Stimulated activated CD8-positive, alpha-beta memory T cell treated with anti-CD3 and anti-CD28 coated beads, Interleukin-4, amount 100 ng/mL, for 24 hours (primary cell): Measurements from ENCODE around the gene NFATC1.

ENCODE experiments used
- DNase-seq: peaks from one replicate; pipeline ENCODE4 v3.0.0-alpha.2; 2020; ENCODE audit warnings: low read depth

NFATC1 gene

DNA sequence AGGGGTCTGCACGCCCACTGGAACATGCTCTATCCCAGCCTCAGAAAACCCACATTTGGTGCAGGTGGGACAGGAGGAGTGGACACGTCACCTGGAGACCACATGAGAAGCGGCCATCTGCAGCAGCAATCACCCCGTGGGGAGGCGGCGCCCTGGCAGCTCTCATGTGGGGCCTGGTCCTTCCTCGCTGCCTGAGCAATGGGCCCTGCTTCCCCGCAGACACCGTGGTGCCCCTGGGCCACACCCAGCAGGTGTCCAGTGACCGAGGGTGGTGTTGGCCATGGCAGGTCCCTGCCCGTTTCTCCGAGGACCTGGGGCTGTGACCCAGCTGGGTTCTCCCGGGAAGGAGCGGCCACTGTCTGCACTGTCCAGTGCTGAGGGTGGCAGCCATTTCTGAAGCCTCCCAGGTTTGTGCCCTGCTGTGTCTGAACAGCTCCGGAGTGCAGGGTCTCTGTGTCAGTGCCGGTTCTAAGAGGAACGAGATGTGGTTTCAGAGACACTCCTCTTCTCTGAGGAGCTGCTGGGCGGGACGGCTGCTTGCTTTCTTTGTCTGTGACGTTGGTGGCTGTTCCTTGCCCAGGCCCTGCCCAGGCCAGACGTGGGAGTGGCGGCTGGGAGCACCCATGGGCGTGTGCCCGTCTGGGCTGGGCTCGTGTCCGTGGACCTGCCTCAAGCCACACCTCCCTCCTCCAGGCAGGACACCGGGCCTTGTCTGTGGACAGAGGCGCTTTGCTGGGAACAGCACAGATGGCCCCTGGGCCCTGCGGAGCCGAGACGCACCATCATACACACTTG lies 44.8 kb downstream of the NFATC1 start:
- DNase-seq = no peak

DNA sequence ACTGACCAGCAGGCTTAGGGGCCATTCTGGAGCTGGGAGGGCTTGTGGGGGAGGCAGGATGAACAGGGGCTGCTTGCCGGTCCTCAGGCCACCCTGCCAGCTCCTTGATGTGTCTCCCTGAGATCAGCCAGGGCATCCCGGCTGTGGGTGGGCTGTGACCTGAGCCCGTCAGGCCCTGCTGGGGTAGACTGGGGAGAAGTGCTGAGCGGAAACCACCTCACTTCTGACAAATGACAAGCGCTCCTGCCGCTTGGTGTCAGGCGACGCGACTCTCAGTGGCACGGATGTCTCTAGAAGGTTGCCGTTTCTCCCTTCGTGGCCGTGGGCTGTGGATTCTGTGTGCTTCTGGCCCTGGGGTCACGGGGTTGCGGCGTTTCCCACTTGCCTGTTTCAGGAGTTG lies 45.7 kb downstream of the NFATC1 start:
- DNase-seq = no peak

GRCh38 chr18:79442508-79443221 lies 46.9 kb downstream of the NFATC1 start:
- DNase-seq = no peak

- no peak for DNase-seq
Observed at GRCh38 chr18:79445221-79445620, 49.5 kb downstream of the NFATC1 start.

- DNase-seq = no peak
Observed at GRCh38 chr18:79445696-79446561, 50.2 kb downstream of the NFATC1 start.

DNA sequence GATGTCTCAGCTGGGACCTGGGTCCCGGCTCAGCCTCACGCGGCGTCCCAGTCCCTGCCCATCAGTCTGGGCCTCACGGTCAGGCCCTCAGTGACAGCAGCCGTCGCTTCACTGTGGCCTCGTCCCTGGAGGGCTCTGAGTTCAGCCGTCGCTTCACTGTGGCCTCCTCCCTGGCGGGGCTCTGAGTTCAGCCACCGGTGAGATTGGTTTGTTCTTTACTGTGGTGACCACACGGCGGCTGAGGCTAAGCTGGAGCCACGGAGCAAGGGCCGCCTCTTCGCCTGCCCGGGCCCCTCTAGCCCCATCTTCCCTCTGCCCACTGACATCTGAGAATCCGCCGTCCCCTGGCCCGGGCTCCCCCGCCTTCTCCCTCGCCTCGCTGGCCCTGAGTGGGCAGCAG lies 51.2 kb downstream of the NFATC1 start:
- DNase-seq = no peak

- no peak for DNase-seq
Observed at GRCh38 chr18:79447703-79448367, 52.1 kb downstream of the NFATC1 start.

- DNase-seq = no peak
Observed at GRCh38 chr18:79448621-79449020, 52.9 kb downstream of the NFATC1 start.

- no peak for DNase-seq
Observed at GRCh38 chr18:79449551-79450288, 54.0 kb downstream of the NFATC1 start.

- DNase-seq = no peak
Observed at GRCh38 chr18:79450289-79451080, 54.8 kb downstream of the NFATC1 start.

DNA sequence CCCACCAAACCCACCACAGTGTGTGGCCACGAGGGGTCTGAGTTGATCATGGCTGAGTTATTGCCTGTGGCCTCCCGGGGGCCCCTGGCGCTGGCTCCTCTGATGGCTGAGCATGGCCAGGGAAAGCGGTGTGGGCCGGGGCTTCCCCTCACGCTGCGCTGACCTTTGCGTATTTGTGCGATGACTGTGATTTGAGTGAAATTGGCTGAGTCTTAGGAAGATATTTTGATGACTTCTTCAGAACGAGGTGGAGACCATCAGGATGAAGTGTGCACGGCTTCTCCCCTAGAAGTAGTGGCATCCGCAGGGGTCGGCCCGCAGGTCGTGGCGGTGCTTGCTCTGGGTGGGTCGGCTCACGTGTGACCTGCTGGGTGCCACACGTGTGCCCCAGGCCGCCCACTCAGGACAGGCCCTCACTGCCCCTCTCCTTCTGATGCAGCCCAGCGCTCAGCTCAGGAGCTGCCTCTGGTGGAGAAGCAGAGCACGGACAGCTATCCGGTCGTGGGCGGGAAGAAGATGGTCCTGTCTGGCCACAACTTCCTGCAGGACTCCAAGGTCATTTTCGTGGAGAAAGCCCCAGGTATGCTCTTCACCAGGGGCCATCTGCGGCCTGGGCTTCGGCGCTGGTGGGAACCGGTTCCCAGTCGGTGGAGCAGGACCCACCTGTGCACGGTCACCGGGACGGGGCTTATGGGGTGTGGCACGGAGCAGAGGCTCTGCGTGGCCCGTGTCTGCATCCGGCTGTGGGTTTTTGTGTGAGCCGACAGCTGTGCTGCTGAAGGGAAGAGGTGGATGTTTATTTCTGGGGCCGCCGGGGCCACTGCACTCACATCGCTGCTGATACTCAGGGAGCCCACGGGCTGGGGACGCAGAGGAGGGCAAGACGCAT lies 55.8 kb downstream of the NFATC1 start:
- DNase-seq = no peak

- no peak for DNase-seq
Observed at GRCh38 chr18:79452190-79452990, 56.7 kb downstream of the NFATC1 start.

GRCh38 chr18:79452991-79453645 lies 57.4 kb downstream of the NFATC1 start:
- no peak for DNase-seq

DNA sequence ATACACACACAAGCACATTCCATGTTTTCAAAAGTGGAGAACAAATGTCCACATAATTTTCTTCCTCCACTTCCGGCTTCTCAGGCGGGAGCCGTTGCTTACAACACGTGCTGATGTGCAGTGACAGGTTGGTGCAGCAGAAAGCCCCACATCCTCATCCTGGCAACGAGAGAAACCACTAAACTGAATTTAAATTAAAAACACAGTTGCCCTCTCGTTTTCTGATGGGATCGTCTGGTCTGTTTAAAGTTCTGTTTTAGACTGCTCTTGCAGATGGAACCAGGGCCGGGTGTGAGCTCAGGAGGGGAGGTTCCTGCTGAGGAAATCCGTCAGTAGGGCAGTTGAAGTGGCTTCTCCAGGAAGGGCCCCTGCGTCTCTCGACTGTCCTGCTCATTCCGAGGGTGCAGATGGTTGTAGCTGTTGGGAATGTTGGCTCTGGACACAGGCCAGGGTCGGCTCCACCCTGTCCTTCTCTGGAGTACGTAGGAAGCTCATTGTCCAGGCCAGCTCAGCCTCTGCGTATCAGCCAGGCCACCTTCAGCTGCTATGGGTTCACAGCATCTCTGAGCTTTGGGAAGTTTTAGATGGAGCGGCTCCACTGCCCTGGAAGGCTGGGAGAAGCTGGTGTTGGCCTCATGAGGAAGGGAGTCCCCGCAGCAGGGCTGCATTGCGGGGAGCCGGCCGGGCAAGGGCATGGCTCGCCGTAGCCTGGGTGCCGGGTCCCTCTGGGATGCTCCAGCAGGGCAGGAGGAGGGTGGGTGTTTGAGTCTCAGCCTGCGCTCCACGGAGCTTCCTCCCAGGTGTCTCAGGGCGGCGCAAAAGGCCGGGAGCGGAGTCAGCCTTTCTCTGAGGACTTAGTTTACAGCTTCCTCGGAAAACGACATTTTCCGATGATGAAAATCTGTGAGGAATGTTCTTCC lies 58.3 kb downstream of the NFATC1 start:
- DNase-seq = no peak

DNA sequence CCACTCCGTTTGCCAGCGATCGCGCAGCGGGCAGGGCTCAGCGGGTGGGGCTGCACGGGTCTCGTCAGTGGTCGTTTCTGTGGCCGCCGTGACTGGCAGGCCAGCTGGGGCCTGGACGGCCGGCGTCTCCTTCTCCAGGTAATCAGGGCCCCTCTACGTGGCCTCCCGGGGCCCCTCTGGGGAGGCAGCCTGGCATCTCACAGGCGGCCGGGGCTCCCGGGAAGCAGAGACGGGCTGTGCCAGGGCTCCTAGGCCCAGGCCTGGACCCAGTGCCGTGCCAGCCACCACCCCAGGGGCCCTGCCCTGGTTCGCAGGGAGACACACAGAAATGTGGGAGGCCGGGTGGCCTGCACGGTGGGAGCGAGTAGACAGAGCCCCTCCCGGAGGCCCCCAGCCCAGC lies 59.5 kb downstream of the NFATC1 start:
- no peak for DNase-seq

DNA sequence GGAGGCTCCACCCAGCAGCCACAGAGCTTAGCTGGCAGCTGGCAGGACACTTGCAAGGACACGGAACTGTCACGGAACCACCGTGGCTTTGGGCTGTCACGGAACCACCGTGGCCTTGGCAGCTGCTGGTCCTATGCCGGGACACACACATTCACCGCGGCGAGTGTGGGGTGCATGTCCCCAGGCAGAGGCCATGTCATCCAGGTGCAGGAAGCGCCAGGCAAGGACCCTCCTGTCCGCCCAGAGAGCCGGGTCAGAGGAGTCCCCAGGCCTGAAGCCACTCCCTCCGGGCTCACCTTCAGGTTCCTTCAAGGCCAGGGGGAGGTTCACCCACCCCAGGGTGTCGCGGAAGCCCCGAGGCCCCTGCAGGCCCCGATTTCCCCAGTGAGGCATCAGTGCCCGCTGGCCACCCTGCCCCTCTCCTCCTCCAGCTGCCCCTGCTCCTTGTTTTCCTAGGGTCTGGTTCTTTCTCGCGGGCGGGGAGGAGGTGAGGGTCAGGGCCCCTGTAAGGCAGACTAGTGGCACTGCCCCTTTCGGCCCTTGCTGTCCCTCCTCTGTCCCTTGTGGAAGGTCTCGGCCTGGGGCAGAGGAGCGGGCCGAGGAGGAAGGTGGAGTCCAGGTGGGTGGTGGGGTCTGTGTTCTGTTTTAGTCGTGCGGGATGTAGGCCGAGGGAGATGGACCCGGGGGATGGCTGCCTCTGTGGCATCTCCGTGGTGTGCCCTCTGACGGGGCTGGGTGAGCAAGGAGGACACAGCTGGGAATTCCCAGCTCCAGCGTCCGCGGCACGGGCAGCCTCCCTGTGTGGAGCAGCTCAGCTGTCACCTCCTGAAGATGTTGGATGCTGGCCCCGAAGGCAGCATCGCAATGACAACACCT lies 60.6 kb downstream of the NFATC1 start:
- DNase-seq = no peak
